Tibial artery (tissue), 4 donors: Measurements from ENCODE around the gene ARHGAP36.

Source experiments
- DNase-seq, 2 donors: peaks; one replicate each; pipeline ENCODE4 v3.0.0-alpha.2; 2019
- H3K27ac ChIP-seq, 2 donors: fragments of 200-600 bp; sonication (generic) in 1 of 2; 1 replicate in 1 of 2; 2 replicates in 1 of 2; pipeline ENCODE4 v1.5.1; 2018 to 2019; ENCODE audit warnings: mild to moderate bottlenecking in 1 of 2
- H3K27me3 ChIP-seq, 2 donors: fragments of 200-600 bp; sonication (generic) in 1 of 2; one replicate each; pipeline versions ENCODE4 v1.5.1 to v1.6.0; 2016 to 2019
- H3K36me3 ChIP-seq, 3 donors: fragments of 200-600 bp; sonication (generic) in 2 of 3; one replicate each; pipeline ENCODE4 v1.5.1; 2016 to 2019; ENCODE audit warnings: mild to moderate bottlenecking in 2 of 3
- H3K4me1 ChIP-seq, 4 donors: fragments of 200-600 bp; sonication (generic) in 2 of 4; 1 replicate in 3 of 4; 2 replicates in 1 of 4; pipeline ENCODE4 v1.5.1; 2016 to 2019
- H3K4me3 ChIP-seq, 2 donors: fragments of 200-600 bp; sonication (generic) in 1 of 2; 1 replicate in 1 of 2; 2 replicates in 1 of 2; pipeline ENCODE4 v1.5.1; 2018 to 2019; ENCODE audit warnings: mild to moderate bottlenecking in 2 of 2
- H3K9me3 ChIP-seq, 3 donors: fragments of 200-600 bp; sonication (generic) in 1 of 3; one replicate each; pipeline ENCODE4 v1.5.1; 2016 to 2019
- intact Hi-C: fragments of 100-400 bp; cut with DNase I; formaldehyde crosslinking; loops from one replicate; pipeline ENCODE4 v1.15.0; 2023; ENCODE audit warnings: low total_unique reads
- TF ChIP-seq, protein P1 (sequence below), 2 experiments: fragments of 200-600 bp in 1 of 2; fragments of 450-650 bp in 1 of 2; IDR thresholded peaks; one replicate each; pipeline ENCODE4 v1.5.1; 2017 to 2019; ENCODE audit warnings: antibody characterized with exemption in 2 of 2, mild to moderate bottlenecking in 1 of 2, moderate library complexity in 1 of 2

Gene ARHGAP36

GRCh38 chrX:131058136-131058868, at the start of gene ARHGAP36:
Gene ARHGAP36, plus strand, starts transcription at chrX:131058346. Its CDS starts 23,320 bp downstream, at chrX:131081666.
- TF ChIP-seq, protein P1, sequence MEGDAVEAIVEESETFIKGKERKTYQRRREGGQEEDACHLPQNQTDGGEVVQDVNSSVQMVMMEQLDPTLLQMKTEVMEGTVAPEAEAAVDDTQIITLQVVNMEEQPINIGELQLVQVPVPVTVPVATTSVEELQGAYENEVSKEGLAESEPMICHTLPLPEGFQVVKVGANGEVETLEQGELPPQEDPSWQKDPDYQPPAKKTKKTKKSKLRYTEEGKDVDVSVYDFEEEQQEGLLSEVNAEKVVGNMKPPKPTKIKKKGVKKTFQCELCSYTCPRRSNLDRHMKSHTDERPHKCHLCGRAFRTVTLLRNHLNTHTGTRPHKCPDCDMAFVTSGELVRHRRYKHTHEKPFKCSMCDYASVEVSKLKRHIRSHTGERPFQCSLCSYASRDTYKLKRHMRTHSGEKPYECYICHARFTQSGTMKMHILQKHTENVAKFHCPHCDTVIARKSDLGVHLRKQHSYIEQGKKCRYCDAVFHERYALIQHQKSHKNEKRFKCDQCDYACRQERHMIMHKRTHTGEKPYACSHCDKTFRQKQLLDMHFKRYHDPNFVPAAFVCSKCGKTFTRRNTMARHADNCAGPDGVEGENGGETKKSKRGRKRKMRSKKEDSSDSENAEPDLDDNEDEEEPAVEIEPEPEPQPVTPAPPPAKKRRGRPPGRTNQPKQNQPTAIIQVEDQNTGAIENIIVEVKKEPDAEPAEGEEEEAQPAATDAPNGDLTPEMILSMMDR (IDR thresholded peaks at IDR 0.05): no peak
- Histone ChIP-seq H3K36me3 (no peaks in the 10 kb centered on the region), H3K27ac (no peak within 1 kb of the TSS), H3K4me3 (no peak within 1 kb of the TSS), H3K9me3 (no peaks in the 10 kb centered on the region), H3K4me1 (no peaks in the 10 kb centered on the region), H3K27me3 (peaks cover 0 to 15% of the 10 kb centered on the region in 2 donors)
- DNase-seq: no peak
- intact Hi-C loops: no loop called here

- H3K27ac ChIP-seq: no peak overlapping the region
- no peaks in the 10 kb centered on the region for H3K9me3 ChIP-seq
- TF ChIP-seq, protein P1 (IDR thresholded peaks at IDR 0.05): no peak
- H3K36me3 ChIP-seq: no peaks in the 10 kb centered on the region
- no peaks in the 10 kb centered on the region for H3K27me3 ChIP-seq
- H3K4me3 ChIP-seq: no peak overlapping the region
- no peak for DNase-seq
- intact Hi-C loops: no loop called here
- no peaks in the 10 kb centered on the region for H3K4me1 ChIP-seq
These were observed 48.0 kb upstream of the ARHGAP36 start for GRCh38 chrX:131010186-131010585.

GRCh38 chrX:131025336-131025735, 32.8 kb upstream of the ARHGAP36 start:
- TF ChIP-seq, protein P1 (IDR thresholded peaks at IDR 0.05): no peak
- Histone ChIP-seq H3K4me1 (no peaks in the 10 kb centered on the region), H3K27me3 (no peaks in the 10 kb centered on the region), H3K4me3 (no peak overlapping the region), H3K36me3 (no peaks in the 10 kb centered on the region), H3K27ac (no peak overlapping the region), H3K9me3 (no peaks in the 10 kb centered on the region)
- intact Hi-C loops: no loop called here
- no peak for DNase-seq

DNA sequence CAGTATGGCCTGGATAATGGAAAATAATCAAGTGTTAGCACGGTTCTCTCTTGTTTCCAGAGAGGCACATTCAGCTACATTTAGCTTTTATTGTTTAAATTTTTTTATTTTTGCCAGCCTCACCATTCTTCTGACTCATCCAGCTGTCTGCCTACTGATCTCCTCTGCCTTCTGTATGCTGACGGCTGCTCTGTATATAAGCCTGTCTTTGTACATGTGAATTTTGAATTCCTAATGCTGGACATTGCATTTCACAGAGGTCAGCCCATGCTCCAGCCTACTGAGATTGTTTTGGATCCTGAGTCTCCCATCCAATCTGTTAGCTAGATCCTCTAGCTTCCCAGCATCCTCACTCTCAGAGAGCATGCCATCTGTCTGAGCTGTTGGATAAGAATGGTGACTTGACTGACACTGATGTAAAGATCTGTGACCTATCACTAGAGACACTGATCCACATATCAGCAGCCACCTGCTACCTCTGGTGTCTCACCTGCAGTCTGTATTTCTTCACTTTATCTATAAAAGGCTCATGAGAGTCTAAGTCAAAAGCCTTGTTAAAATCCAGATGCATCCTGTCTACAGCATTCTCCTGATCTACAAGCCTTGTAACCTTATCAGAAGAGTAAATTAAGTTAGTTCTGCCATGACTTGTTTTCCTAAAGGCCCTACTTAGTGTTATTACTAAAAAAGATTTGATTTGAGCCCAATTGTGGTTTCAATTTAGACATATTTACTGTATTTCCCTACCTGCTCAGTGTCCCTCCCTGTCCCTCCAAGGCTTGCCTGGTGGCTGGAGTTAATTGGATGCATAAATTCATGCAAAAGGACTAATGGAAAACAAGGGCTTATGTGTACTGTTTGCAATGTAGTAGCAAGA, 25.6 kb upstream of the ARHGAP36 start:
- no peaks in the 10 kb centered on the region for H3K9me3 ChIP-seq
- no peaks in the 10 kb centered on the region for H3K4me1 ChIP-seq
- H3K36me3 ChIP-seq: no peaks in the 10 kb centered on the region
- H3K4me3 ChIP-seq: no peak overlapping the region
- no peak overlapping the region for H3K27ac ChIP-seq
- DNase-seq: no peak
- no peaks in the 10 kb centered on the region for H3K27me3 ChIP-seq
- TF ChIP-seq, protein P1 (IDR thresholded peaks at IDR 0.05): no peak
- intact Hi-C loops: no loop called here

GRCh38 chrX:131034063-131034462, 24.1 kb upstream of the ARHGAP36 start:
- no peaks in the 10 kb centered on the region for H3K9me3 ChIP-seq
- H3K27ac ChIP-seq: no peak overlapping the region
- H3K4me1 ChIP-seq: no peaks in the 10 kb centered on the region
- DNase-seq: no peak
- H3K27me3 ChIP-seq: no peaks in the 10 kb centered on the region
- no peaks in the 10 kb centered on the region for H3K36me3 ChIP-seq
- TF ChIP-seq, protein P1 (IDR thresholded peaks at IDR 0.05): no peak
- H3K4me3 ChIP-seq: no peak overlapping the region
- intact Hi-C loops: no loop called here
